ENCODE data around the gene C2orf15.

DNA sequence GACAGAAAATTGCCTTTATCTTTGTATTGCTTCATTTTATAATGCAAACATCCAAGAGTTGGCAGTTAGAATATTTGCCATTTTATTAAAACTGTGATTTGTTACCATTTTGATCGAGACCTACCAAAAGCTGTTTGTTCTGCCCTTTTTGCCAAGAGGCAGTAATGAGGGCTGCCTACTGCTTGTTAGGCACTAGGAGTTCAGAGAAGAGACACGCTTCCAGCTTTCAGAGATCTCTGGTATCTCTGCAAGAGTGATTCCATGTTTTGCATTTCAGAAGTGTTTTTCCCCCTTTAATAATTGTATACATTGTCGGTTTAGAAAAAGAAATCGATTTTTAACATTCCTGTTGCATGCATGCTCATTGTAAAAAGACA lies 40.1 kb downstream of the C2orf15 start:
- TF ChIP-seq, protein P1, sequence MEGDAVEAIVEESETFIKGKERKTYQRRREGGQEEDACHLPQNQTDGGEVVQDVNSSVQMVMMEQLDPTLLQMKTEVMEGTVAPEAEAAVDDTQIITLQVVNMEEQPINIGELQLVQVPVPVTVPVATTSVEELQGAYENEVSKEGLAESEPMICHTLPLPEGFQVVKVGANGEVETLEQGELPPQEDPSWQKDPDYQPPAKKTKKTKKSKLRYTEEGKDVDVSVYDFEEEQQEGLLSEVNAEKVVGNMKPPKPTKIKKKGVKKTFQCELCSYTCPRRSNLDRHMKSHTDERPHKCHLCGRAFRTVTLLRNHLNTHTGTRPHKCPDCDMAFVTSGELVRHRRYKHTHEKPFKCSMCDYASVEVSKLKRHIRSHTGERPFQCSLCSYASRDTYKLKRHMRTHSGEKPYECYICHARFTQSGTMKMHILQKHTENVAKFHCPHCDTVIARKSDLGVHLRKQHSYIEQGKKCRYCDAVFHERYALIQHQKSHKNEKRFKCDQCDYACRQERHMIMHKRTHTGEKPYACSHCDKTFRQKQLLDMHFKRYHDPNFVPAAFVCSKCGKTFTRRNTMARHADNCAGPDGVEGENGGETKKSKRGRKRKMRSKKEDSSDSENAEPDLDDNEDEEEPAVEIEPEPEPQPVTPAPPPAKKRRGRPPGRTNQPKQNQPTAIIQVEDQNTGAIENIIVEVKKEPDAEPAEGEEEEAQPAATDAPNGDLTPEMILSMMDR (IDR thresholded peaks at IDR 0.05) = no peak
- no peak for TF ChIP-seq EZH2 (IDR thresholded peaks at IDR 0.05; ENCODE audit: borderline replicate concordance, insufficient read depth, low read depth, low read length, poor library complexity, severe bottlenecking)

Measured in B cell (primary cell).